Aorta (tissue), 5 donors: Measurements from ENCODE around the gene NTM. TPM values are rescaled to one million over a fixed set of nuclear protein-coding genes. Genes with fewer than 3 reads are reported as not detected.

Experiments
- ATAC-seq: fragments of 200-7000 bp; cut with Tn5 transposase; one replicate; pipeline ENCODE4 v1.9.1; 2022; ENCODE audit warnings: moderate library complexity; ENCODE audit not compliant: low FRiP score
- DNase-seq, 2 donors: peaks; one replicate each; pipeline ENCODE4 v3.0.0-alpha.2; 2020
- H3K27ac ChIP-seq, 2 donors: one replicate each; pipeline ENCODE4 v1.5.1; 2013; ENCODE audit warnings: low read length in 2 of 2, mild to moderate bottlenecking in 2 of 2, moderate library complexity in 2 of 2, control low read depth in 1 of 2, inconsistent platforms in 1 of 2, low read depth in 1 of 2
- H3K27me3 ChIP-seq, 2 donors: one replicate each; pipeline ENCODE4 v1.6.1; 2013; ENCODE audit warnings: control low read depth in 1 of 2, low read length in 1 of 2, mild to moderate bottlenecking in 1 of 2, moderate library complexity in 1 of 2; ENCODE audit not compliant: insufficient read depth in 2 of 2, control insufficient read depth in 1 of 2
- H3K36me3 ChIP-seq, 2 donors: one replicate each; pipeline ENCODE4 v1.6.1; 2013; ENCODE audit warnings: control low read depth in 1 of 2, low read length in 1 of 2, mild to moderate bottlenecking in 1 of 2; ENCODE audit not compliant: insufficient read depth in 2 of 2, control insufficient read depth in 1 of 2
- H3K4me1 ChIP-seq, 2 donors: one replicate each; pipeline ENCODE4 v1.6.1; 2013; ENCODE audit warnings: low read length in 2 of 2, control low read depth in 1 of 2, mild to moderate bottlenecking in 1 of 2, moderate library complexity in 1 of 2; ENCODE audit not compliant: insufficient read depth in 2 of 2, control insufficient read depth in 1 of 2
- H3K4me3 ChIP-seq, 2 donors: one replicate each; pipeline ENCODE4 v1.5.1; 2013; ENCODE audit warnings: low read length in 2 of 2, control low read depth in 1 of 2, mild to moderate bottlenecking in 1 of 2
- H3K9me3 ChIP-seq: one replicate; pipeline ENCODE4 v1.6.1; 2013; ENCODE audit warnings: mild to moderate bottlenecking, low read length; ENCODE audit not compliant: control insufficient read depth
- WGBS, 2 donors: extraction: QIAGEN DNeasy Blood & Tissue Kit; methylation state at CpG; one replicate each; pipeline ENCODE4 v1.1.7; 2013; 5-methylcytosine and 5-hydroxymethylcytosine counted together
- intact Hi-C, 2 donors: fragments of 100-400 bp; cut with DNase I; formaldehyde crosslinking; loops; one replicate each; pipeline versions ENCODE4 v1.14.2 to v1.15.0; 2022
- polyA plus RNA-seq, 2 donors: library from polyadenylated mRNA; stranded (reverse); fragments of 200-250 nt; gene quantifications; one replicate each; pipeline ENCODE4 v1.2.3, GENCODE V29; 2013
- total RNA-seq, 2 donors: library from RNA; stranded (reverse); fragmentation: NEBNext Ultra II Directional; extraction: Animal tissue kit (Norgen Biotek cat#: 25700); gene quantifications; one replicate each; pipeline ENCODE4 v1.2.1, GENCODE V29; 2021
- donor health status: healthy with polysubstance abuse.
- donor health status: Bipolar disorder and iron deficiency.
- donor health status: DM: no; HTN: no; CAD: no.
- donor health status: DM: no; HTN: no; CAD: no.
- donor health status: DM: yes; HTN: yes; CAD: no.

NTM gene
- total and polyA plus RNA-seq, 4 donors: 0.28 to 5.3 (median 1.9) TPM; not detected in 1

DNA sequence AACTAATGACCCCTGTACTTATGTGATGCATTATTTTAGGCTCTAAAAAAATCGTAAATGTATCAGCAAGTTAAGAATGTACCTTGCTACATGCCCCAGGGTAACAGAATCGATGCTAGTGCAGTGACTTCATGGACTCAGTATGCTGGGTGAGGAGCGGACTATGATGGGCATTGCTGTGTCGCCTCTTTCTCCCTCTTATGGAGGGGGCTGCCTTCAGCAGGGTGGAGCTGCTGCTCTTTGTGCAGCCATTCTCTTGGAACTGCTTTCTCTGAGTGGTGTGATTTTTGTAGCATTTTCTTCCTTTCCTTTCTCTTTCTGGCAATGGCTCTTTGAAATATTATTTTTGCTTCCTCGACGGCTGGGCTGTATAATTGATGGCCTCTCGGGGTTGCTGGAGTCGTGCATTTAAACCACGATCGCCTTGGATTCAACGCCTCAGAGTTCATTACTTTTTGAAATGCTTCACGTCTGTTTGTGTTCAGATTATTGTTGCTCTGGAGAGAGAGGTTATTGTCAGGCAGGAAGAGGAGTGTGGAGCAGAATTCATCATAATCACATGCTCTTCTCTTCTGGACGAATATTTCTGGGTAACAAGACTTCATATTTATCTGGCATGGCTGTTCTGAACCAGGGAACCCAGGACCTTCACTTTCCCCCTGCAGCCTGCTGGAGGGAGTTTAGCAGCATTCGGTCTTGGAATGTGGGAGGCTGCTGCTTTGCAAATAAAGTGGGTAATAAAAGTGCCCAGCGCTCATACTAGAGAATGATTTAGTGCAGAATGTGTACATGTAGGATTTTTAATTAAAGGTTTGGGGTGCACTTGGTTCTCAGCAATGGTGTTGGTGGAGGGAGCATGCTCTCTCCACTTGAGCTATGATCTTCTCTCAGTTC is 804.2 kb downstream of the NTM start:
- intact Hi-C loops: no loop called here
- Histone ChIP-seq H3K36me3 (no peaks in the 10 kb centered on the region), H3K9me3 (no peaks in the 10 kb centered on the region), H3K27ac (no peak overlapping the region), H3K27me3 (no peaks in the 10 kb centered on the region), H3K4me3 (no peak overlapping the region), H3K4me1 (no peaks in the 10 kb centered on the region)
- ATAC-seq (no peak), DNase-seq (no peak)
- WGBS, 2 donors: 25 to 37% methylated on average over 15 of the region's 15 CpGs

DNA sequence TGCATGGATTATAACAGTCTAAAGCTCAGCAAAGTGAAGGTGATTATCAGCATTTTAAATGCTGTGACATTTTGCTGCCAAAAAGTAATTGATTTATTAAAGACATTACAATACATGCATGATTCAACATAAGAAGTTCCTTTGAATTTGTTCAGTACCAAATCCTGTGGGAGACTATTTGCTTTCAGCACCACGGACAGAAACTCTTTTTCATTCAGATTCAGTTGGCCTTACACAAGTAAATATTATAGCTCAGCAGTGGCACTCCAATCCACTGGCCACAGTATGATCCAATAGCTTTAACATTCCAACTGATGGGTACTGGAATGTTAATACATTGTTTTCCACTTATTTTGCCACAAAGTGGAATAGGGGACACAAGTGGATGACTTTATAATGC is 806.7 kb downstream of the NTM start:
- ATAC-seq (no peak), DNase-seq (no peak)
- H3K36me3 ChIP-seq: no peaks in the 10 kb centered on the region
- 0 to 7% methylated on average over 1 of the region's 1 CpG for WGBS, 2 donors
- H3K4me1 ChIP-seq: no peaks in the 10 kb centered on the region
- H3K9me3 ChIP-seq: no peaks in the 10 kb centered on the region
- no peak overlapping the region for H3K4me3 ChIP-seq
- intact Hi-C loops: no loop called here
- H3K27ac ChIP-seq: no peak overlapping the region
- no peaks in the 10 kb centered on the region for H3K27me3 ChIP-seq

DNA sequence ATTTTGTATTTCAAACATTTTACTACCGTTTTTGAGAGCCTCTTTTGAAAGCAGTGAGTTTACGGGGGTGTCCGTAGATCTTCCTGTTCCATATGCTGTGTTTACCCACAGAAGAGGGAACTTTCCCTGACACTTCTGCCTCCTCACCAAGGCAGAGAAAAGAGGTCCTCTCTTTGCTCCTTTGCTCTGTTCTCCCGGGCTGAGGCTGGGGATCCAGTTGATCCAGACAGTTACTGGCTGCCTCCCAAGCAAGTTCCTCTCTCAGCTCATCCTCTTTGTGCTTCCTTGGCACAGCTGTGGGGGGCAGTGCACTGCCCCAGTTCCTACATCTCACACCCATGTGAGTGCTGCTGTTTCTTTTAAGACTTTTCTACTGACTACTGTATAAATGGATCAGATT is 813.7 kb downstream of the NTM start:
- intact Hi-C loops: no loop called here
- Histone ChIP-seq H3K27ac (no peak overlapping the region), H3K9me3 (no peaks in the 10 kb centered on the region), H3K27me3 (no peaks in the 10 kb centered on the region), H3K36me3 (no peaks in the 10 kb centered on the region), H3K4me3 (no peak overlapping the region), H3K4me1 (no peaks in the 10 kb centered on the region)
- ATAC-seq (no peak), DNase-seq (no peak)
- 57 to 62% methylated on average over 4 of the region's 4 CpGs for WGBS, 2 donors

DNA sequence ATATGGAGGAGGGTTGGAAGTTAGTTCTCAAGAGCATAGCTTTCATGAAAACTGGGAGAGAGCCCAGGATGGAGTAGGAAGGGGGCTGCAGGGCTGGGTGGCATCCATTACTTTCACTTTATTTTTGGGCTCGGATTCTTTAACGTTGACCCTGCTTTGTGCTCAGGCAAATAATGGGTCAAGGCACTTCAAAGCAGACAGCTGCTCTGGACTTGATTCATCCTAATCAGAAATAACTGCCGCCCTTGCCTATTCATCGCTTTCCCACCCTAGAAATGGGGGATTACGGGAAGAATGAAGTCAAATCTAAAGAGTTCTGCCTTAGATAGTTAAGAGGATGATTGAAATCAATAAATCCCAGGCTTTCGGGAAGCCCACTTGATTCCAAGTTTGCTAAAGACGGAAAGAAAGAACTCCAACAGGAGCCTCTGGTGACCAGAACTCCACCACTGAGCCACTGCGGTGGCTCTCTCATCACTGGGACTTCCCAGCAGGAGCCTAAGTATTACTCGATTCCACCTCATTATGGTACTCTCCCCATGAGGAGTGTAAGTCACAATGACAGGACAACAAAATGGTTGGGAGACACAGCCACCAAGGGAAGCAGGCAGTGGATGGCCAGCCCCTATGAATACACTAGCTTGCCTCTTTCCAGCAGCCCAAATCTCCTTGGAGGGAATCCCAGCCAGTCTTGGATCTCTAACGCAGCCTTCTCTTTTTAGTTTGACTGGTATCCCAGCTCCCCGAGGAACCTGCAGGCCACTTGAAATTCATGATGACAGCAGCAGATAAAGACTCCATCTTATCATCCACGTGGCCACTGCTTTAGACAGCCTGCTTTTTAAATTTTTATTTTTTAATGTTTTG is 815.5 kb downstream of the NTM start:
- H3K4me3 ChIP-seq: no peak overlapping the region
- no peaks in the 10 kb centered on the region for H3K9me3 ChIP-seq
- no peaks in the 10 kb centered on the region for H3K4me1 ChIP-seq
- ATAC-seq (no peak), DNase-seq (no peak)
- intact Hi-C loops: no loop called here
- no peaks in the 10 kb centered on the region for H3K36me3 ChIP-seq
- H3K27me3 ChIP-seq: no peaks in the 10 kb centered on the region
- 73 to 75% methylated on average over 12 of the region's 12 CpGs for WGBS, 2 donors
- no peak overlapping the region for H3K27ac ChIP-seq

DNA sequence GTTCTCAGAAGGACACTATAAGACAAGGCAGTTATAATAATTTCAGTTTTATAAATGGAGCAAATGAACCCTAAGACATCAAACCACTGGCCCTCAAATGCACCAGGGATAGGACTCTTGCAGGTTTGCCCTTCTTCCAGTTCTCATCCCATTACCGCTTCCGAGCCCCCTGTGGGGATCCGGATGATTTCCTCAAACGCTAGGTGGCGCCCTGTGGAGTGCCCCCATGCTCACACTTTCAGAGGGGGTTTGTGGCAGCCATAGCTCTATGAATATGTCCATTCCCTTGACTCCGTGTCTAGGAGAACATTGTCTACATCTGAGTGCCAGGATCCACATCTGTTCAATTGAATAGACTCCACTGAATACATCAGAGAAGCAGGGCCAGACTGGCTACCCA is 816.3 kb downstream of the NTM start:
- intact Hi-C loops: no loop called here

DNA sequence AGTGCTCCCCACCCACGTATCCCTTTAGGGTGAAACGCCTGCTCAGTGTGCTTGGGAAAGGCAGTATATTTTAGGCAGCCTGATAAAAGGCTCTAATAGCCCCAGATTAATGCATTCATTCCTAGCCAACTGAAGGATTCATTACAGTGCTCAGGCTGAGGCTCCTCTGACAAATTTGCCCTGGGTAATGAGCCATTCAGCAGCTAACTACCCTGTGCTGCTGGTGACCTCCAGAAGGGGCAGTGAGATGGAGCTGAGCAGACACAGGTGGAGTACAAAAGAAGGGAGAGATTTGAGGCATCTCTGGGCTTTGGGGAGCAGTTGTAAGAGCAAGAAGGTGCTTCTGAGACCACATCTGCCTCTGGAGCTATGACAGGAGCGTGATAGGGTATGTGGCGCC is 817.0 kb downstream of the NTM start:
- H3K27ac ChIP-seq: no peak overlapping the region
- no peaks in the 10 kb centered on the region for H3K4me1 ChIP-seq
- 68% methylated on average over 4 of the region's 4 CpGs for WGBS, 2 donors
- no peak for ATAC-seq
- no peaks in the 10 kb centered on the region for H3K27me3 ChIP-seq
- no peak for DNase-seq
- intact Hi-C loops: no loop called here
- H3K4me3 ChIP-seq: no peak overlapping the region
- H3K36me3 ChIP-seq: no peaks in the 10 kb centered on the region
- no peaks in the 10 kb centered on the region for H3K9me3 ChIP-seq

More for the DNA sequence above, 816.3 kb downstream of the NTM start:
- no peak for DNase-seq
- H3K27me3 ChIP-seq: no peaks in the 10 kb centered on the region
- no peak overlapping the region for H3K27ac ChIP-seq
- no peaks in the 10 kb centered on the region for H3K4me1 ChIP-seq
- H3K4me3 ChIP-seq: no peak overlapping the region
- WGBS, 2 donors: 62% methylated on average over 6 of the region's 6 CpGs
- ATAC-seq: no peak
- no peaks in the 10 kb centered on the region for H3K9me3 ChIP-seq
- no peaks in the 10 kb centered on the region for H3K36me3 ChIP-seq

DNA sequence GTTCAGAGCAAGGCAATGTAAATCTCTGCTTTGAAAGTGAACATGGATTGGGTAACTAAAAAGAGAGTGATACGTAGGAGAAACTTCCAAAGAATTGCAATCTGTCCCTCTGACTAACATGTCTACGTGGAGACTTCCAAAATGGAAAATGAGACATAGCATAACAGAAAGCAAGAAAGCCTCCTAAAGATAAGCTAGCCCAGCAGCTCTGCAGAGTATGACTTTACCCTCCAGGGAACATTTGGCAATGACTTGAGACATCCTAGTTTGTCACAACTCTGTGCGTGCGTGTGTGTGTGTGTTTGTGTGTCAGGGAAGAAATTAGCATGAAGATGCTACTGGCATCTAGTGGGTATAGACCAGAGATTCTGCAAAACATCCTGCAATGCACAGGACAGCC is 817.4 kb downstream of the NTM start:
- Histone ChIP-seq H3K4me3 (no peak overlapping the region), H3K9me3 (no peaks in the 10 kb centered on the region), H3K27ac (no peak overlapping the region), H3K27me3 (no peaks in the 10 kb centered on the region), H3K4me1 (no peaks in the 10 kb centered on the region), H3K36me3 (no peaks in the 10 kb centered on the region)
- WGBS, 2 donors: 73 to 75% methylated on average over 4 of the region's 4 CpGs
- intact Hi-C loops: no loop called here
- ATAC-seq: no peak
- DNase-seq: no peak

DNA sequence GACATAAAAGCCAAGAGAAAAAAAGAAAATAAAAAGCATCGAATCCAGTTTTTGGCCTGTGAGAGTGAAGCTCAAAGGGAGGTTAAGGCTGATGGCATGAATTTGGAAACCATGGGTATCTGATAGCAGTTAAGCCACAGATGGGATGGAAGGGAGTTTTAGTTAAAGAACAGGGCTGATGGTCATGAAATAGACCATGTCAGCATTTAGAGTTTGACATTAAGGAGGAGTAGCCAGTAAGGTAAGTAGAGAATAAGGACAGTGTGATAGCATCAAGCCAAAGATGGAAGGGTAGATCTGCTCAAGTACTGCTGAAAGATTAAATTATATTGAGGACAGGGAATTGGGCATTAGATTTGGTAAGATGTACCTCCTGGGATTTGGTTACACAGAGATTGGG is 826.5 kb downstream of the NTM start:
- Histone ChIP-seq H3K27ac (no peak overlapping the region), H3K9me3 (peaks cover 2% of the 10 kb centered on the region), H3K36me3 (no peaks in the 10 kb centered on the region), H3K4me1 (no peaks in the 10 kb centered on the region), H3K27me3 (no peaks in the 10 kb centered on the region), H3K4me3 (no peak overlapping the region)
- no peak for DNase-seq
- intact Hi-C loops: no loop called here
- 91 to 100% methylated on average over 1 of the region's 1 CpG for WGBS, 2 donors
- no peak for ATAC-seq
